Measurements from ENCODE around the gene ERBB4.

Gene ERBB4

DNA sequence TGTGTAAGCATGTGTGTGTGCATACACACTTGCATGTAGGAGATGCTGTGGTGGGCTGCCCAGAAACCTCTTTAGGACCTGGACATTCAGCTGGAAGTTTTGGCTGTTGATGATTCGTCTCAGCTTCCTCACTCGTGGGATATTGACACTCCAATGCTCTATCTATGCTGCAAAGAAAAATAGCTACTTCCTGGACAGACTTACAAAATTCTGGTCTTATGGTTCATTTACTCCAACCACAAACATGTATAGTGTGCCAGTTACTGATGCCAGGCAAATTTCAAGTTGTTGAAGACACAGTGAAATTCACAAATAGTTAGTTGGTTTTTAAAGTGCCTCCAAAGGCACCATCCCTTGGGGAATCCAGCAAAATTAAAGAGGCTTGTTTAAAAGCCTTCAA is 1099.6 kb downstream of the ERBB4 start:
- DNase-seq, result no peak

DNA sequence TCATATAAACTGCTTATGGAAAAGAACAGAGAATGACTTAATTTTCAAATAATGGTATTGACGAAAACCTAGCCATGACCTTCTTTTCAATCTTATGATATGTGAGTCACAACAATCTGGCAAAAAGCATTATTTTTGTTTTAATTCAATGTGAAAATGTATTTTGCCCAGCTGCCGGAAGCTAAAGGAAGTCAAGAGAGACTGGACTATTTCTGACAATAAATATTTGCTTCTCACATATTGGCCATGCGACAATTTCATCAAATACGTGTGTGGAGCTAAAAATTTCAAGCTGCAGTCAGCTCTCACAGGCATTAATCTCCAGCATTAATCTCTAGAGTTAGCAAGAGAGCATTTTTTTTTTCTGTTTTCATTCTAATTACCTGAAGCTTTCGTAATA is 1101.2 kb downstream of the ERBB4 start:
- no peak for DNase-seq

DNA sequence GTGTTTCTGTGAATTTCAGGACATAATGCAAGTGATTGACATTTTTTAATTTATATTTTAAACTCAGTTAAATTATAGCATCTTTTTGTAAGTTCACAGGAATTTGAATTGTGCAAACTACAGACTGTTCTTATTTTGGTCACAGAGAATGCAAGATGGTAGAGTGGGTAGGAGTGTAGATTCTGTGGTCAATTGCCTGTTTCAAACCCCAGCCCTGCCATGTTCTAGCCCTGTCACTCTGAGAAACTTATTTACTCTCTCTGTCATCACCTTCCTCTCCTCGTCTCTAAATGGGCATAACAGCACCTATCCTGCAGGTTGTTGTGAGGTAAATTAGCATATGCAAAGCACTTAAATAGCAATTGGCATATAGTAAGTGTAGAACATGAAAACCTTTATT is 1102.4 kb downstream of the ERBB4 start:
- no peak for DNase-seq

DNA sequence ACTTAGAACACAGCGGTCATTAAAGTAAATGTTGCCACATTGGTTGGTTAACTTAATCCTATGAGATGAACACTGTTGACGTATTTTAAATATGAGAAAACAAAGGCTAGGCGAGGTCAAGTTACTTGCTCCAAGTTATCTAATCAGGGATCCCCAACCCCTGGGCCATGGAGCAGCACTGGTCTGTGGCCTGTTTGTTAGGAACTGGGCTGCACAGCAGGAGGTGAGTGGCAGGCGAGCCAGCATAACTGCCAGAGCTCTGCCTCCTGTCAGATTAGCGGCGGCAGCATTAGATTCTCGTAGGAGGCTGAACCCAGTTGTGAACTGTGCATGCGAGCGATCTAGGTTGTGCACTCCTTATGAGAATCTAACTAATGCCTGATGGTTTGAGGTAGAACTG is 1103.3 kb downstream of the ERBB4 start:
- no peak for DNase-seq

DNA sequence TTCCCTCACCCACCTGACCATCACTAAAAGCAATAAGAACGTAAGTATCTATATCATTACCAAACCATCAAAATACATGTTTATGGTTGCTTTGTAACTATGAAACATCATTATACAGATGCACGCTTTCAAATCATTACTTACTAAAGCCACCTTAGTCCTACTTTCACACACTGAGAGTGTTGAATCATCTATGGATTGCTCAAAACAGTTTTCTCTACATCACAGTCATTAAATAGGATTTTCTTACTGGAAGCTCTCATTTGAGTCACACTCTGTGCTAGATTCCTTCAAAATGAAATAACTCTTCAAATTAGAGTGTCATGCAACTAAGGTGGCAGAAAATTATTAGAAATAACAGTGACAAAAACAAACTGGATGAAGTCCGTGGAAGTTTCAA is 1103.8 kb downstream of the ERBB4 start:
- peak; percentile 37 for DNase-seq

DNA sequence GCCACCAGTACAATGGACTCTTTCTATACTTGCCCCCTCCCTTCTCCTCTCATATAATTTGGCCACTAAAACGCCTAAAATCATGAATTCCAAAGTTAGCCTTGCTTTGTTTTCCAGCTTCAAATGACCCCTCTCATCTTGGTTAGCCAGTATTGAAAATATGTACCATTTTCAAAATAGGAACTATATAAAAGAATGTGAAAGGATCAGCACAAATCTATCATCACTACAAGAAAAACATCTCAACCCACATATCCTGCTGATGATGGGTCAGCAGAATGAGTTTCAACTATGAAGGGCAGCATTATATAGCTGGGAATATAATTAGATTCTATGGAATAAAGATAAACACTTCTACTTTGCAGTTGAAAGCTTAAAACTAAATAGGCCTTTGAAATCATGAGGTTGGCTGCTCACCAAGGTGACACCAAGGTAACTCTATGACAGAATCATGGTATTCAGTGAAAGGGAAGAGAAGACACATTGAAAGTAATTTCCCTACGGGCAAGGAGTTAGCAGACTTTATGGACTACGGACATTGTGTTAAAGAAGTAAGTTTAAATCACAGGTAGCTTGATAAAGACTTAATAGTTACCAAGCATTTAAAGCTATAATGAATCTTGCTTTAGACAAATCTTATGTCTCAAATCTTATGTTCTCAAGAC is 1109.2 kb downstream of the ERBB4 start:
- no peak for DNase-seq

DNA sequence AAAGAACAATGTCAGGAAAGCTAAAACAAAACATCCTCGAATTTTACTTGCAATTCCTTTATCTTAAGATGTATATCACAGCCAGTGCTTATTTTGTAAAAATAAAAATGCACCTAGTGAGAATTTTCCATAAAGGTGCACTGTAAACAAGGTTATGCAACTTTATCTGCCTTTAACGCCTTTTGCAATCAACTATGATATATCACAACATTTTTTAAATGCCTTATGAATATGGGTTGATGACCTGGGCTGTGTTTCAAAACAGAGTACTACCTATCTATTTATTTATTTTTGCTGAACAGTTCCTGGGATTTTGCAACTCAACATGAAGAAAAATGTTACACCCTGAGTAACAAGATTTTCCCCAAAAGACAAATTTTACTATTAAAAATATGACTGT is 1112.4 kb downstream of the ERBB4 start:
- DNase-seq, result no peak

DNA sequence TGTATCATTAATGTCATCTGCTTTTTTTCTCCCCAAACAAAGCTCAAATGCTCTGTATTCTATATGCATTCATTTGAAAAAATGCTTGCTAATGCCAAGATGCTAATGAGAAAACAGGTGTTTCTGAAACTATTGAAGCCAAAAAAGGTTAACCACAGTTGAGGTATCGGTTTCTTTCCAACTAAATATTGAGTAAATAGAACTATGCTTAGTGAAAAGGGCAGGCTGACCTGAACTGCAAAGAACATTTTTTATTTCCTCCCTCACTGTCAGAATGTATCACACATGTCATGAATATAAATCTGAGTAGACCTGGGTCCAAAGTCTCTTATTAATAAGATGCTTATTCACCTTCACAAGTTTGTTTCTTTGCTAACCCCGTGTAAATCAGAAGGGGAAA is 1115.6 kb downstream of the ERBB4 start:
- no peak for DNase-seq

DNA sequence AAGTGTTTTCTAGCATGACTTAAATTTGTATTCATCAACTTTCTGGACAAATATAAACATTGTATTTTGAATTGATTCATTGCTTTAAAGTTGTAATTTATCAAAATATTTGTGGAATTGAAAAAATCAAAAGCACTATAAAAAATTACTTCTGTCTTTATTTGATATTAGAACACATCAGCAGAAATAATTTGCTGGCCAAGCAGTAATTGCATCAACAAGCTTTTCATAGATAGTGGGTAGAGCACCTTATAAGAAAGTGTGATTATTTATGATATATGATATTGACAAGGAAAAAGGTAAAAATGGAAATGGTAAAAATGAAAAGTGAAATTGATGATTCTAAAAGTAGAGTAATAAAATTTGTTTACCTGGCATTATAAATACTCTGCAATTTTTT is 1121.1 kb downstream of the ERBB4 start:
- DNase-seq, result no peak

DNA sequence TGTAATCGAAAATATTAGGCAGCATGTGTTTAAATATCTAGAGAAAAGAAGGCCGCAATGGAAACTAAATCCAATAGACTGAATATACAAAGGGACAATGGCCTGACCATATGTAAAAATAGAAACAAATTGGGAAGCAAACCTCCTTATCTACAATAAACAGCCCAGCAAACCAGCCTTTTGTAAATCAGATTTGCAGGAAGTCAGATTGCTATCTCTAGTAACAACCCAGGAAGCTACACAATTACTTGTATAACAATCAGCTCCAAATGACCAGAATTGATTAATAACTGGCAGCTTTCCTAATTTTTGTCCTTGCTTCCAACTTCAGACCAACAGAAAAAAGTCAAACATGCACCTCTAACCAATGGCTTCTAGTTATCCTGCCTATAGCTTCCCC is 1122.2 kb downstream of the ERBB4 start:
- no peak for DNase-seq

DNA sequence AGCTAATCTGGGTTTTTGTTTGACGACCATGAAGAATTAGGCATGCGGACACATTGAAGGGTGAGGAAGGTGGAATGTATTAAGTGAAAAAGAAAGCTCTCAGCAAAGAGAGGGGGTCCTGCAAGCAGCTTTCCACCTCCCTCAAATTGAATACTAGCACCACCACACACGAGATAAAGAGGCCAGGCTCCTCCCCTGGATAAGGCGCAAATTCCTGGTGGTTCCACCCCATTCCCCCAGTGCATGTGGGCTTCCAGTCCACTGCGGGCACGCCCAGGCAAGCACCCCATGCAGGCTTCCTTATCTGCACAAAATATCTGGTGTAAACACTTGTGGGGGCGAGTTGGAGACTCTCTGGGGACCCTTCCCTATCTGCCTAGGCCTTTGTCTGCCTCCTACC is 1124.9 kb downstream of the ERBB4 start:
- DNase-seq, result no peak

DNA sequence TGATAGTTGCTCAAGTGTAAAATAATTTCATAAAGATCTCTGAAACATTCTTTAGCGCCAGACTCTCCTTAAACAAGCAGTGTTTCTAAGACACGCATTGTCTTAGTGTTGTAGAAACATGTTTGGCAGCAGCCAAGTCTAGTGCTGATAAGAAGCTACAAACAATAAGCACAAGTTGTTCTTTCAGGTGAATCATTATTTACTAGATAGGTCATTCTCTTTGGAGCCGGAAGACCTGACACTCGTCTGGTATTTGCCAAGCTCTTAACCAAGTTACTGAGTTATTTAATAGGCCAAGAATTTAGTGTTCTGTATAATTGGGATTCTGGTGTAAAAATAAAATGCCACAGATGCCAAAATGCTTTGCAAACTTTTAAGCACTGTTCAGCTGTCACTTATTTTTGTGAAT is 1130.1 kb downstream of the ERBB4 start:
- DNase-seq, result no peak

DNA sequence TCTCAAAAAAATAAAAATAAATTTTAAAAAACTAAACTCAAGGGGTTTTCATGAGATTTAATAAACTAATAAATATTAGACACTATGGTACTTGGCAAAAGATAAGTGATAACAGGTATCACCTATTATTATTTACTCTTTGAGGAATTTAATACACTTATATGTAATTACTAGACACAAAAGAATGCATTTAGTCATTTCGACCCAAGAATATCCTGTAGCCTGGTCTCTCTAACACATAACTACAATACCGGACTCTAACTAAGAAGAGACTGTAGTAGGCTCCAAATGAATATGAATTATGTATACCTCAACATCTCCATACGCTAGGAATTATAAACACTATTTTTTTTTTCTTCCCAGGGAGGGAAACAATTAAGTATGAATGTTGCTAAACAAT is 1131.5 kb downstream of the ERBB4 start:
- DNase-seq, result no peak

DNA sequence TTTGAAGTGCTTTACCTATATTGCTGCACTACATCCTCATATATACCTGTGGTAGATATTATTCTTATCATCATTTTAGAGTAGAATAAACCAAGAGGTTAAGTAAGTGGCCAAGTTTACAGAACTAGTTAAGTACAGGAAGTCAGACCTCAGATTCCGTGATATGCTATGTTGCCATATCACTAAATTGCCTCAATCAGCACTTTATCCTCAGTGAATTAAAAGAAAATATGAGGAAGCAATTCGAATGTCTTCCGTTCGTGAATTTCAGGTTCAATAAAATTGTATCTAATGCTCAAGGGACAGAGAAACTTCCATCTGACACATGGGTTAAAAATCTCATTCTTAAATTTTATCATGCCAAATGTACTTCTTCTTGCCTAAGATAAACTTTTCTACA is 1133.6 kb downstream of the ERBB4 start:
- DNase-seq, result no peak

DNA sequence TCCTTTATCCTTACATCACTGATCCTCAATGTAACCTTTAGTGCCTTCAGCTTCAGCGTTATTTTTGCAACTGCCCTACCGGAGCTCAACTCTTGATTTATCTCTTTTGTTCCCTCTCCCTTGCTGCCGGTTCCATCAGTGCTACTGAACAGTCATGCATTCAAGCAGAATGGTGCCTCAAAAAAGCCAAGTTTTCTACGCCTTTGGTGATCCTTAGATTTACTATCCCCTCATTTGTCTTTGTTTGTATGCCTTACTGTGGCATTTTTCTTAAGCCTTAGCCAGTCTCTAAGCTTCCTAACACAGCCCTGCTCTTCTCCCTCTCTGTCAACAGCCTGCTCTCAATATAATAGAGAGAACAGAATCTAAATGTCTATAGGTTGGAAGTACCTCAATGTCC is 1134.5 kb downstream of the ERBB4 start:
- no peak for DNase-seq

DNA sequence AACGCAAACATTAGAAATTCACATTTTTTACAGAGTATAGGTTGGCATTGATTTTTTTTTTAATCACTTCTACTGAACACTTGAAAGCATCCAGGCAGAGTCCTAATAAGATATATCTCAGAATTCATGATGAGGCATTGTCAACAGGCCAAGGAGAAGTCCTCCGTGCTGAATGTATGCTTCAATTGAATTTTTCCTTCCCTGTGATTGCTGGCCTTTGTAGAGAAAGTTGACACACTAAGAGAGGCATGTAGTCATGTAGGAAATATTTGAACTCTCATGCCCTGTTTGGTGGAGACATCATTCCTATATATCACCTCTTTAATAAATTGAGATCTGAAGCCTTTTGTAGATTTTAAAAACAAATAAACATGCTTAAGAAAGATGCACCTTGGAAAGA is 1137.3 kb downstream of the ERBB4 start:
- no peak for DNase-seq

DNA sequence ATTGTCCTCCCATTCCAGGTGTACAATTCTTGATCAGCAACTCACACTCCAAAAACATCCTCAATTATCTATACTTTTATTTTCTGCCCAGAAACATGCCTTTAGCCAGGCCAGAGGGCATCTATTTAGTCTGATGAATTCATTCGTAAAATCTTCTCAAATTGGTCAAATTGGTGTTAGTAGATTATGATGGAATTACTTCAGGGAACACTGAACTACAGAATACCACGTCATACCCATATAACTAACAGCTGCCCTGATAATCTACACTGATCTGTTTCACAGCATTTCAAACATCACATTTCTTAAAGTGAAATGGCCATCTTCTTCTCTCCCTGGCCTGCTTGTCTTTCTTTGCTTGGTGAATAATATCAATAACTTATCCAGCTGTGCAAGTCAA is 1140.8 kb downstream of the ERBB4 start:
- DNase-seq, result no peak

DNA sequence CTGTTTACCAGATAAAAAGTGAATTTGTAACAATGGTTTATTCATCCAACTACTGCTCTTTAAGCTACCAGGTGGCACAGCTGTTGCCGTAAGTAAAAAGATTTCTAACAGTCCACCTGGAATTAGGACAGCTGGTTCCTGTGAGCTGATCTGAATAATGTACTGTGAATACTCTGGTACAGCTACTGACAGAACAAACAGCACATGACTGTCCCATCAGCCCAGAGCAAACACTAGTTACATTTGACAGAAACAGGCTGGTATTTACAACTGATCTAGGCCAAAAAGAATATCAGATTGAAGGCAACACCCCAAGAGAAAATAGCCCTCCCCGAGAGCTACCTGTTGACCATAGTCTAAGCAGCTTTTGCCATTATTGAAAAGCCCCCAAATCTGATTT is 1141.8 kb downstream of the ERBB4 start:
- no peak for DNase-seq

DNA sequence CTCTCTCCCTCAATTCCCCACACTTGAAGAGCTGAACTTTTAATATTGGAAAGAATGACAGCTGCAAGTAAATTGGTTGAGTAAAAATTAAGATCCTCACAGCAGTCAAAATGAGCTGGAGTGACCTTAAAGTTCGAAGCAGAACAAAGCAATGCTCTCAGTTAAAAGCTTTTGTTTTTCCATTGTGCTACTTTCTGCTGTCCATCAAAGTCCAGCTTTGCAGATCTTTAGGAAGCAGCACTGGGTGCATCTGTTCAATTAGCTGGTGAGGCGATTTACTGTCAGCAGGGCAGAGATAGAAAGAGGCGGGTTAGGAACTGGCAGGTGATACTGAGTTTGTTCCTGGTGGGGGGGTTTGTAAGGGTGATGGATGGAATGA is 1147.4 kb downstream of the ERBB4 start:
- DNase-seq, result no peak

DNA sequence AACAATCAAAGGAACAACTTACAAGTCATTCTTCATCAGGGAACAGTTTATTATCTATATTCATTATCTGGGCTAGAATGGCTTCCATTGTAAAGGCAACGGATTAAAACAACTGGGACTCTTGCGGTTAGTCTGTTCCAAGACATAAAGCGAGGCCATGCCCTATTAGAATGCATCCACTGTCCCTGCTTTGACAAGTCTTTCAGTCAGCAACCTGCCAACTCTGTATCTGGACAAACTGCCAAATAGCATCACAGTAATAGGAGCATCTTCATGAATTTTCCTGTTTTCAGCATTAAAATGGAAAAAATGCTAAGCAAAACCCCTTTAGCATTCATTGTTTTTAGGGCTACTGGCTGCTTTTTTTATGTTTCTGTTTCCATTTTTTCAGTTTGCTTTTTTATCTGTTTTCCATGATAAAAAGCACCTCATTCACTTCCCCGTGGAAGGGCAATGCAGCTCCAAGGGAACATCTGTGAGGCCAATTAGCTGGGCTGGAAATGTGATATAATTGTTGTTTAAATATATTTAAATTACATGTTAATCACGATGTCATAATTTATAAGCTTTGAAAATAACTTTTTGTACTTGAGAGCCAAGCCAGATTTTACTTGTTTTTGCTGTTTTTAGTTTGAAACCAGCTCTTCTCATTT is 1147.9 kb downstream of the ERBB4 start:
- no peak for DNase-seq

DNA sequence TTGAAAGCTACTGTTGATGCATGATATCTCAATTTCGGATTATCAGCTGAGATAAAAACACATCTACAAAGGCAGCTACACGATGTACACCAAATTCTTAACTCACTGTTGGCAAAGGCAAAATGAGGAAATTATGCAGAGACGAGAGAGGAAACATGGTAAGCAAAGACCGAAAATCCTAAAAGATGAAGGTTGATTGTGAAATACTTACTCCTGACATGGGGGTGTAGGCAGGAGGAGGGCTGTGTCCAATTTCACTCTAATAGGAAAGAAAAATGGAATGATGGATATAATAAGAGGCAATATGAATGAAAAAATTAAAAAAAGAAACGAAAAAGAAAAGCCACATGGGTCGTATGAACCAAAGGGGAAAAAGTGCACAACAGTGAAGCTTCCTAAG is 1150.9 kb downstream of the ERBB4 start:
- DNase-seq, result no peak

DNA sequence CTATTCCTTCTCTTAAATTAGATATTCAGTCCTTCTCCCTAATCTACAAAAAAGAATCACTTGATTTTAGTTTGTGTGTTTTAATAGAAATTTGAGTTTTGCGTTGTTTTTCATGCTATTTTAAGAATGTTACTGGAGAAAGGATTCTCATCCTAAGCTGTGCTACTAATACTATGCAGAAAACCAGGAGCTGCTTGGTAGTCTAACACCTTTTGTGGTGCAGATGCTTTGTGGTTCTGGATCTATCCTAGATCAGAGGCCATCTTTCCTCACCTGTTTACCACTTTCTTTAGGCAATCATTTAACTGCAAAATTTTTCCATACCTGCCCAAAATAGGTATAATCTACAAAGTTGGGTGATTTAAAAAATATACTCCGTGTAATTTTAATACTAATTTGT is 1158.6 kb downstream of the ERBB4 start:
- no peak for DNase-seq

DNA sequence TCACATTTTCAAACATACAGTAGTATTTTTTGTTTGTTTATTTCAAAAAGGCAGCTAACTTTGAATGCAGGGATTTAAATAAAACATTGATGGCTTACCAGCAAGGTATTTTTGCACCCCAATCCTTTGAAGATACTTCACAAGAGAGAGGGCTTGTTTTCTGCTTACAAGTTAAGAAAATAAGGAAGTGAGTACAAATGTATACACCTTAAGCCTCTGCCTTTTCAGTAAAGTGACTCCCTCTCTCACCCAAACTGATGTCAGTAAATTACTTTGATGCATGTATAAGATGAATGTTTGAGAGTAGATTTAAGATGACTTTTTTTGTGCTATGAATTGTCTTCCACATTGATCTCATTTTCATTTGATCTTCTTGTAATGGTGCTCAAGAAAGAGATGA is 1162.2 kb downstream of the ERBB4 start:
- no peak for DNase-seq

DNA sequence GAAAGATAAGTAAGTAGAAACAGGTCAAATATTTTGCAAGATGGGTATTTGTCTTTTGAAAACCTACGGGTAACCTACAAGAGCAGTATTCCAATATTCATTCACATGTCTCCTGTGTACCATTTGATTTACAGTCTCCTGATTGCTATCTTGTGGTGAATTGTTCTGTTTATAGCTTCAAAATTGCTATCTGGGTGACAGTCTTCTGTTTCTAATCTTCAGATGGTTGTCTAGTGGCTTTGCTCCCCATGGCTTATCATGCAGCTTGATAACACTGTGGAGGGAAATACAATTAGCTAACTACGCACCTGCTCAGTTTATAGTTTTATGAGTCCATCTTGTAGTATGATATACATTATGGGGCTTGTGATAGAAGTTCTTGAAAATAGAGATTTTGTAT is 1165.4 kb downstream of the ERBB4 start:
- no peak for DNase-seq

DNA sequence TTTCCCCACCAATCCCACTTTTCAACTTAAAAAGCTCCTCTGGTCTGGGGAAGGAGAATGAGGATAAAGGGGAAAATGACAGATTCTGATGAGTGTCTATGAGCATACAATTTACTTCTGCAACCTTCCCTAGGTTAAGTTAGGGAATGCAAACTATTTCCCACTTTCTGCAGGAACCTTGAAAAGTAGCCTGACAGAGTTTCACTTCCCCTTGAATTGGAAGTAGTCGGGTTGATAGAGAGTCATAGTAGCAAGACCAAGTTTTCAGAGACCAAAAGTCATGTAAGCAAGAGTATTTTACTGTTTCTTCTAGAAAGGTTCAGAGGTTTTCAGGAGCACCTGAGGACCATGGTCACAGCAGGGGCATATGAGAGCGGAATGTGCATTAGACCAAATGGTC is 1167.1 kb downstream of the ERBB4 start:
- DNase-seq, result no peak
